Measurements from ENCODE around the gene DROSHA.

Gene DROSHA

DNA sequence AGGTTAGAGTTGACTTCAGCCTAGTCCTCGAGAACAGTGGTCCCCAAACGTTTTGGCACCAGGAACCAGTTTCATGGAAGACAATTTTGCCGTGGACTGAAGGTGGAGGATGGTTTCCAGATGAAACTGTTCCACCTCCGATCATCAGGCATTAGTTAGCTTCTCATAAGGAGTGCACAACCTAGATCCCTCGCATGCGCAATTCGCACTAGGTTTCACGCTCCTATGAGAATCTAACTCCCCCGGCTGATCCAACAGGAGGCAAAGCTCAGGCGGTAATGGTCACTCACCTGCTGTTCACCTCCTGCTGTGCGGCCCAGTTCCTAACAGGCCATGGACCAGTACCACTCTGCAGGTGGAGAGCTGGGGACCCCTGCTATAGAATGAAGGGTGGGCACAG lies 174.9 kb downstream of the DROSHA start:
- no peak overlapping the region for H3K27ac ChIP-seq (ENCODE audit: low read depth in 2 of 2, low read length in 2 of 2)
- H3K27me3 ChIP-seq (ENCODE audit: control insufficient read depth in 2 of 2, insufficient read depth in 2 of 2, low read length in 2 of 2), result no peaks in the 10 kb centered on the region
- no peaks in the 10 kb centered on the region for H3K36me3 ChIP-seq (ENCODE audit: control insufficient read depth in 2 of 2, insufficient read depth in 2 of 2, low read length in 2 of 2)
- no peak overlapping the region for H3K4me3 ChIP-seq (ENCODE audit: low read length in 2 of 2)
- no peaks in the 10 kb centered on the region for H3K4me1 ChIP-seq (ENCODE audit: control insufficient read depth in 2 of 2, insufficient read depth in 2 of 2, low read length in 2 of 2)
- H3K9me3 ChIP-seq (ENCODE audit: control insufficient read depth in 2 of 2, low read length in 2 of 2), result no peaks in the 10 kb centered on the region
- H3K9ac ChIP-seq (ENCODE audit: low read depth in 1 of 2, low read length in 2 of 2), result no peak overlapping the region

DNA sequence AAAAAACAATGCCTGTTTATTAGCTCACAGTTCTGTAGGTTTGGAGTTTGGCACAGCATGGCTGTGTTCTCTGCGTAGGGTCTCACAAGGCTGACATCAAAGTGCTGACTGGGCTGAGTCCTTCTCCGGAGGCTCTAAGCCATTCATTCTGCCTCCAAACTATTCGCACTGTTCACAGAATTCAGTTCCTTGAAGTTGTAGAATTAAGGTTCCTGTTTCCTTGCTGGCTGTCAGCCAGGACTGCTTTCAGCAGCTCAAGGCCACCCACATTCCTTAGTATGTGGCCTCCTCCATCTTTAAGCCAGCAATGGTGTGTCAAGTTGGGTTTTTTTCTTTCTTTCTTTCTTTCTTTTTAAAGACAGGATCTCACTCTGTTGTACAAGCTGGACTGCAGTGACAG lies 176.6 kb downstream of the DROSHA start:
- H3K4me3 ChIP-seq (ENCODE audit: low read length in 2 of 2), result no peak overlapping the region
- H3K9me3 ChIP-seq (ENCODE audit: control insufficient read depth in 2 of 2, low read length in 2 of 2), result no peaks in the 10 kb centered on the region
- no peaks in the 10 kb centered on the region for H3K4me1 ChIP-seq (ENCODE audit: control insufficient read depth in 2 of 2, insufficient read depth in 2 of 2, low read length in 2 of 2)
- no peak overlapping the region for H3K27ac ChIP-seq (ENCODE audit: low read depth in 2 of 2, low read length in 2 of 2)
- no peak overlapping the region for H3K9ac ChIP-seq (ENCODE audit: low read depth in 1 of 2, low read length in 2 of 2)
- H3K27me3 ChIP-seq (ENCODE audit: control insufficient read depth in 2 of 2, insufficient read depth in 2 of 2, low read length in 2 of 2), result no peaks in the 10 kb centered on the region
- no peaks in the 10 kb centered on the region for H3K36me3 ChIP-seq (ENCODE audit: control insufficient read depth in 2 of 2, insufficient read depth in 2 of 2, low read length in 2 of 2)
